OCI-LY3 (cell line): Measurements from ENCODE around the gene MUSTN1.

ENCODE experiments used
- H2AFZ ChIP-seq: fragments of 200-600, 300-600 bp; shearing (Covaris generic); 2 replicates; pipeline ENCODE4 v1.6.0; 2014; ENCODE audit warnings: antibody characterized with exemption, low read depth, low read length
- H3K27ac ChIP-seq: fragments of 200-600, 300-600 bp; sonication (generic); 2 replicates; pipeline ENCODE4 v1.5.1; 2014; ENCODE audit warnings: mild to moderate bottlenecking, low read length, moderate library complexity, mixed read lengths
- H3K27me3 ChIP-seq: fragments of 200-600, 300-600 bp; sonication (generic); 2 replicates; pipeline ENCODE4 v1.6.1; 2014; ENCODE audit warnings: low read depth, low read length, mixed read lengths
- H3K36me3 ChIP-seq: fragments of 200-600, 300-600 bp; sonication (generic); replicated peaks from 2 replicates; pipeline ENCODE3; 2014; ENCODE audit warnings: low read depth, low read length, mixed read lengths
- H3K4me1 ChIP-seq: fragments of 300-600, 200-600 bp; sonication (generic); 2 replicates; pipeline ENCODE4 v1.6.1; 2014; ENCODE audit warnings: low read length, mixed read lengths
- H3K4me2 ChIP-seq: fragments of 200-600, 300-600 bp; sonication (generic); 2 replicates; pipeline ENCODE4 v1.6.1; 2014; ENCODE audit warnings: low read length, mixed read lengths
- H3K4me3 ChIP-seq: fragments of 300-600, 200-600 bp; sonication (generic); 2 replicates; pipeline ENCODE4 v1.5.1; 2014; ENCODE audit warnings: antibody characterized with exemption, mild to moderate bottlenecking, low read length, moderate library complexity
- H3K79me2 ChIP-seq: fragments of 300-600, 200-600 bp; shearing (Covaris generic); 2 replicates; pipeline ENCODE4 v1.6.1; 2014; ENCODE audit warnings: mild to moderate bottlenecking, low read length, mixed read lengths
- H3K9ac ChIP-seq: fragments of 300-600, 200-600 bp; shearing (Covaris generic); 2 replicates; pipeline ENCODE4 v1.6.0; 2014; ENCODE audit warnings: mild to moderate bottlenecking, low read length, moderate library complexity
- H3K9me3 ChIP-seq: fragments of 200-600, 300-600 bp; shearing (Covaris generic); 2 replicates; pipeline ENCODE4 v1.6.1; 2014; ENCODE audit warnings: low read length, mixed read lengths; ENCODE audit not compliant: insufficient read depth
- H4K20me1 ChIP-seq: fragments of 200-600, 300-600 bp; sonication (generic); 2 replicates; pipeline ENCODE4 v1.6.1; 2016; ENCODE audit warnings: low read length, mixed read lengths; ENCODE audit not compliant: insufficient read depth
- EZH2phosphoT487 ChIP-seq: fragments of 200-600 bp; shearing (Covaris generic); IDR thresholded peaks from 2 replicates; pipeline ENCODE4 v1.6.1; 2018; ENCODE audit warnings: antibody characterized with exemption, mixed run types, low read depth
- TF ChIP-seq, protein P1 (sequence below): fragments of 200-600, 300-600 bp; sonication (generic); IDR thresholded peaks from 2 replicates; pipeline ENCODE4 v1.5.1; 2014; ENCODE audit warnings: antibody characterized with exemption, low read length, low read depth

MUSTN1 gene

DNA sequence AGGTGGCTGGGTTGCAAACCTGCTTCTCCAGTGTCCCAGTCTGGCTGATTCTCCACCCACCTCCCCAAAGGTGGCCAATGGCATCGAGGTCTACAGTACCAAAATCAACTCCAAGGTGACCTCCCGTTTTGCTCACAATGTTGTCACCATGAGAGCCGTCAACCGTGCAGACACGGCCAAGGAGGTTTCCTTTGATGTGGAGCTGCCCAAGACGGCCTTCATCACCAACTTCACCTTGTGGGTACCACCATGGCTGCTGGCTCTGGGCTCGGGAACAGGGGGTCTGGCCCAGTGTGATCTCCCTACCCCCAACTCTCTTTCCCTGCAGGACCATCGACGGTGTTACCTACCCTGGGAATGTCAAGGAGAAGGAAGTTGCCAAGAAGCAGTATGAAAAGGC, 38.4 kb downstream of the MUSTN1 start:
- no peaks in the 10 kb centered on the region for H3K27me3 ChIP-seq
- H3K9me3 ChIP-seq = no peaks in the 10 kb centered on the region
- no peak overlapping the region for H3K4me3 ChIP-seq
- no peak overlapping the region for H2AFZ ChIP-seq
- H3K4me1 ChIP-seq = 0 out of 2 replicates have a peak, but pooled peaks cover 4% of the 10 kb centered on the region
- no peak overlapping the region for H3K27ac ChIP-seq
- H3K36me3 ChIP-seq = no peaks in the 10 kb centered on the region
- no peaks in the 10 kb centered on the region for H3K79me2 ChIP-seq
- no peaks in the 10 kb centered on the region for H4K20me1 ChIP-seq
- no peak for TF ChIP-seq EZH2phosphoT487
- H3K4me2 ChIP-seq = no peak overlapping the region
- H3K9ac ChIP-seq = no peak overlapping the region

DNA sequence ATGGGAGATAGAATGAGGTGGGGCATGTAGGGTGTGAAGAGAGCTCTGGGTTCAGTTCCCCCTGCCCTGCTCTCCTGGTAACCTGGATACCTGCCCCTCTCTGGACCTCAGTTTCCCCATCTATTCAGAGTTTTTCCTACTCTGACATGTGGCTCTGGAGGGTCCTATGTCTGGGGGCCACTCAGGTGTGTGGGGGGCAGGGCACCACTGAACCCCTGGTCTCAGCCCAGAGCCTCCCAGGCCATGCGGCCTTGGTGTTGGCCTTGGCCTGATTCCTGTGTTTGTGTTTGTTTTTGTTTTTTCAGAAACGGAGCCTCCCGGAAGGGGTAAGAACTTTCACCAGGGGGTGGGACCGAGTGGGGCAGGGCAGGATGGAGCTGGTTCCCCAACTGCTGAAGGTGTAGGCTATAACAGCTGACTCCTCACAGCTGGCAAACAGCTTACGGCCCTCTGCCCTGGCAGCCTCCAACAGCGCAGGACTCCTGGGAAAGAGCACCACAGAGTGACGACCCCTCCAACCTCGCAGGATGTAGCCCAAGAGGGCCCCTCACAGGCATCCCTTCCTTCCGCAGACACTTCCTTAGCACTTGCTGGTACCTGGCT, 39.4 kb downstream of the MUSTN1 start:
- H4K20me1 ChIP-seq = no peaks in the 10 kb centered on the region
- no peak overlapping the region for H3K27ac ChIP-seq
- H3K9me3 ChIP-seq = no peaks in the 10 kb centered on the region
- TF ChIP-seq, protein P1, sequence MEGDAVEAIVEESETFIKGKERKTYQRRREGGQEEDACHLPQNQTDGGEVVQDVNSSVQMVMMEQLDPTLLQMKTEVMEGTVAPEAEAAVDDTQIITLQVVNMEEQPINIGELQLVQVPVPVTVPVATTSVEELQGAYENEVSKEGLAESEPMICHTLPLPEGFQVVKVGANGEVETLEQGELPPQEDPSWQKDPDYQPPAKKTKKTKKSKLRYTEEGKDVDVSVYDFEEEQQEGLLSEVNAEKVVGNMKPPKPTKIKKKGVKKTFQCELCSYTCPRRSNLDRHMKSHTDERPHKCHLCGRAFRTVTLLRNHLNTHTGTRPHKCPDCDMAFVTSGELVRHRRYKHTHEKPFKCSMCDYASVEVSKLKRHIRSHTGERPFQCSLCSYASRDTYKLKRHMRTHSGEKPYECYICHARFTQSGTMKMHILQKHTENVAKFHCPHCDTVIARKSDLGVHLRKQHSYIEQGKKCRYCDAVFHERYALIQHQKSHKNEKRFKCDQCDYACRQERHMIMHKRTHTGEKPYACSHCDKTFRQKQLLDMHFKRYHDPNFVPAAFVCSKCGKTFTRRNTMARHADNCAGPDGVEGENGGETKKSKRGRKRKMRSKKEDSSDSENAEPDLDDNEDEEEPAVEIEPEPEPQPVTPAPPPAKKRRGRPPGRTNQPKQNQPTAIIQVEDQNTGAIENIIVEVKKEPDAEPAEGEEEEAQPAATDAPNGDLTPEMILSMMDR = no peak
- no peak overlapping the region for H3K4me2 ChIP-seq
- H3K27me3 ChIP-seq = no peaks in the 10 kb centered on the region
- H2AFZ ChIP-seq = no peak overlapping the region
- H3K79me2 ChIP-seq = no peaks in the 10 kb centered on the region
- no peak overlapping the region for H3K4me3 ChIP-seq
- 0 out of 2 replicates have a peak, but pooled peaks cover 4% of the 10 kb centered on the region for H3K4me1 ChIP-seq
- no peak overlapping the region for H3K9ac ChIP-seq
- no peaks in the 10 kb centered on the region for H3K36me3 ChIP-seq

DNA sequence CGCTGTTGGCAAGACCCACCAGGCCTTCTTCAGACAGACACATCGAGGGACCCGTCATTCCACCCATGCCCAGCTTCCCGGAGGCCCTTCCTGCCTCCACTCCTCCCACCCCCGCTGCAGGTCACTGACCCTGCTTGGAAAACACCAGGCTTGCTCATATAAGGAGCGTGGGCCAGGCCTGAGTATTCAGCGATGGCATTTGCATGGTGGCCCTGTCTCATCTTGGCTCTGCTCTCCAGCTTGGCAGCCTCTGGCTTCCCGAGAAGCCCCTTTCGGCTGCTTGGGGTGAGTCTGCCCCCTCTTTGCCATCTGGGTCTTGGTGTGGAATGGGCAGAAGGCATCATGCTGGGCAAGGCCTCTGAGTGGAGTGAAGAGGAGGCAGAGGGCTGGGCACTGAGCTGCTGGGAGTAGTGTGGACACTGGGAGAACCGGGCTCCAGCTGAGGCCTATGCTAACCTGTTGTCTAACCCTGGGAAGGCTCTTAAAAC, 40.2 kb downstream of the MUSTN1 start, which contains the start of gene ITIH3:
Gene ITIH3 (plus strand): TSS at position 185 of the 488 bp plus-strand sequence. CDS start 8 bp downstream, at position 193.
- H3K9me3 ChIP-seq = no peaks in the 10 kb centered on the region
- no peaks in the 10 kb centered on the region for H3K36me3 ChIP-seq
- H3K27ac ChIP-seq = no peak within 1 kb of the TSS
- H3K4me2 ChIP-seq = no peak within 1 kb of the TSS
- TF ChIP-seq EZH2phosphoT487 = no peak
- TF ChIP-seq, protein P1 = no peak
- H3K4me1 ChIP-seq = 0 out of 2 replicates have a peak, but pooled peaks cover 4% of the 10 kb centered on the region
- H3K9ac ChIP-seq = no peak within 1 kb of the TSS
- no peaks in the 10 kb centered on the region for H4K20me1 ChIP-seq
- H2AFZ ChIP-seq = 0 out of 2 replicates have a peak within 1 kb of the TSS, but pooled peaks have one; percentile 1
- no peaks in the 10 kb centered on the region for H3K27me3 ChIP-seq
- no peaks in the 10 kb centered on the region for H3K79me2 ChIP-seq
- no peak within 1 kb of the TSS for H3K4me3 ChIP-seq

DNA sequence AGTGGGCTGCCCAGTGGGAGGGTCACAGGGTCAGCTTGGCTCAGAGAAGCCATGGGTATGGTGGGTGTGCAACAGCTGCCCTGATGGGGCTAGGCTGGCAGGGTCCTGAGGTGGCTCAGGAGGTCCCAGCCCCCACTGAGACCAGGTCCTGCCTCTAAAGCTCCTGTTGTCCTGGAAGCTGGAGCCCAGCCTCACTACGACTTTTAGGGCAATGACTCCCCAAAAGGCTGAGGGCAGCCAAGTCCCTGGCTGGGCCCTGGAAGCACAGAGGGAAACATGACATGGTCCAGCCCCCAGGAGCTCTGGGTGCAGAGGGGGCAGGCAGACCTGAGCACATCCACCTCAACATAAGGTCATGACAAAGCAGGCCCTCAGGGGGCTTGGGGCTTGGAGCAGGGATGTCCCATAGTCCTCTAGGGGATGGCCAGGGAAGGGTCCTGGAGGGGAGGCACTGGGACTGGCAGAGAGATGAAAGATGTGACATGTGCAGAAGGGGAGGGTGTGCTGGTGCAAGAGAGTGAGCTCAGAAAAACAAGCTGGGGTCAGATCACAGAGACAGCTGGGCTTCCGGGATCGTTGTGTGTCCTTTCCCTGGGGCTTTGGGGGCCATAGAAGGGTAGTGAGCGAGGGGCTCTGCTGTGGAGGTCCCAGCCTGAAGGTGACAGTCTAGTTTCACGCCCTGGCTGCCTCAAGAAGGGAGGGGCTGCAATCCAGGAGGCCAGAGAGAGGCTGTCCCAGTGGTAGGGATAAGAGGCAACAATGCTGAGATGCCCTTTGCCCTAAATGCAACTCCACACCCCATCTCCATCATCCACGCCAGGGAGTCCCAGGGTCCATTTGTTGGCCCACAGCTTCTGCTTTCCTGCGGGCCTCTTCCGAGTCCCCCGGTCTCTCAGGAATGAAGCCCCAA, 40.9 kb downstream of the MUSTN1 start:
- Histone ChIP-seq H3K9ac (no peak overlapping the region), H3K9me3 (no peaks in the 10 kb centered on the region), H3K27ac (no peak overlapping the region)

More for the DNA sequence above, 40.9 kb downstream of the MUSTN1 start:
- H3K4me2 ChIP-seq = no peak overlapping the region
- no peaks in the 10 kb centered on the region for H4K20me1 ChIP-seq
- 0 out of 2 replicates have a peak, but pooled peaks cover 4% of the 10 kb centered on the region for H3K4me1 ChIP-seq
- H3K4me3 ChIP-seq = no peak overlapping the region
- H3K27me3 ChIP-seq = no peaks in the 10 kb centered on the region
- no peaks in the 10 kb centered on the region for H3K79me2 ChIP-seq
- TF ChIP-seq, protein P1 = no peak
- no peak for TF ChIP-seq EZH2phosphoT487
- H2AFZ ChIP-seq = 0 out of 2 replicates have a peak overlapping the region, but pooled peaks have one; percentile 1
- no peaks in the 10 kb centered on the region for H3K36me3 ChIP-seq
